Measurements from ENCODE around the gene FOXJ3. TPM values are rescaled to one million over a fixed set of nuclear protein-coding genes. Genes with fewer than 3 reads are reported as not detected.
A peak's percentile ranks its signal among the peaks of the same experiment; 100 is the strongest.

The FOXJ3 gene
- total RNA-seq, 1 experiment from 2014 or later = 51.4 TPM

DNA sequence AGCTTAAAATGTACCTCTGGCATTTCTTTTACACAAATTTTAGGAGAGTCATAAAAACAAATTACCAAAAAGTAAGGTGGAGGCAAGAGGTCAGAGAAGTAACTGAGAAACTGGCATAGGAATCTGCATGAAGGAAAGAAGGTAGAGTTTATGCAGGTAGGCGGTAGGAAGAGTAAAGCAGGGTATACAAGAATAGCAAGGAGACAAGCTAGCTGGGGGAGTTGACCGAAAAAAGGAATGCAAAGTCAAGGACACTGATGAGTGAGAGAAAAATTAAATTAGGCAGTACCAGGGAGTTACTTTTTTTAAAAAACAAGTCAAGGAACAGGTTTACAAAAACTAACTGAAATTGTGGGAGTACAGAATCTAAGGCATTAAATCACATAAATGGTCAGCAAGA is 56.0 kb downstream of the FOXJ3 start:
- Mint-ChIP-seq H3K4me1 (ENCODE audit: low read depth, unreplicated experiment) (peaks cover 14% of the 10 kb centered on the region), H3K4me3 (ENCODE audit: low read depth, unreplicated experiment) (no peak overlapping the region), H3K9me3 (ENCODE audit: low read depth, unreplicated experiment) (no peaks in the 10 kb centered on the region), H3K27me3 (ENCODE audit: unreplicated experiment) (no peaks in the 10 kb centered on the region), H3K27ac (ENCODE audit: unreplicated experiment) (no peak overlapping the region), H3K36me3 (ENCODE audit: insufficient read depth, unreplicated experiment) (peaks cover 14% of the 10 kb centered on the region)
- no peak for DNase-seq
- no TSS peak for BruUV-seq (replicated peaks)
- intact Hi-C loops (cut with micrococcal nuclease; ENCODE audit: unreplicated experiment) = no loop called here
- CTCF ChIA-PET = no interaction called here
- TF ChIP-seq, protein P1, sequence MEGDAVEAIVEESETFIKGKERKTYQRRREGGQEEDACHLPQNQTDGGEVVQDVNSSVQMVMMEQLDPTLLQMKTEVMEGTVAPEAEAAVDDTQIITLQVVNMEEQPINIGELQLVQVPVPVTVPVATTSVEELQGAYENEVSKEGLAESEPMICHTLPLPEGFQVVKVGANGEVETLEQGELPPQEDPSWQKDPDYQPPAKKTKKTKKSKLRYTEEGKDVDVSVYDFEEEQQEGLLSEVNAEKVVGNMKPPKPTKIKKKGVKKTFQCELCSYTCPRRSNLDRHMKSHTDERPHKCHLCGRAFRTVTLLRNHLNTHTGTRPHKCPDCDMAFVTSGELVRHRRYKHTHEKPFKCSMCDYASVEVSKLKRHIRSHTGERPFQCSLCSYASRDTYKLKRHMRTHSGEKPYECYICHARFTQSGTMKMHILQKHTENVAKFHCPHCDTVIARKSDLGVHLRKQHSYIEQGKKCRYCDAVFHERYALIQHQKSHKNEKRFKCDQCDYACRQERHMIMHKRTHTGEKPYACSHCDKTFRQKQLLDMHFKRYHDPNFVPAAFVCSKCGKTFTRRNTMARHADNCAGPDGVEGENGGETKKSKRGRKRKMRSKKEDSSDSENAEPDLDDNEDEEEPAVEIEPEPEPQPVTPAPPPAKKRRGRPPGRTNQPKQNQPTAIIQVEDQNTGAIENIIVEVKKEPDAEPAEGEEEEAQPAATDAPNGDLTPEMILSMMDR (IDR thresholded peaks at IDR 0.05; ENCODE audit: unreplicated experiment) = no peak

DNA sequence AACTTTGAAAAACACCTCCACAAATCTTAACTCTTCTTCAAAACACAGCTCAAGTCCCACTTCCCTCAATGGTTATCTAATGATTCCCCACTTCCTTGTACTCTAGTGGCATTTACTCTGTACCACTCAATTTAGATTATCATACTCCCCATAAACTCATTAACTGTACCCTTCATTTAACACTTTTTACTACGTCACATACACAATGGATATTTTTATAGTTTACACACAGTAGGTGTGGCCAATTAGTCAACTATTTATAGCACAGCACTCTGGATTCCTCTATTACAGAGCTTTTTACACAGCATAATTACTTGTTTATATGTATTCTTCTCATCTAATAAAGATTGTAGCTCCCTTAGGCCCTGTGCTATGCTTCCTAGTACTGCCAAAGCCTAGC is 62.1 kb downstream of the FOXJ3 start:
- H3K4me3 Mint-ChIP-seq (ENCODE audit: low read depth, unreplicated experiment) = no peak overlapping the region
- CTCF ChIA-PET = no interaction called here
- no peaks in the 10 kb centered on the region for H3K9me3 Mint-ChIP-seq (ENCODE audit: low read depth, unreplicated experiment)
- intact Hi-C loops (cut with micrococcal nuclease; ENCODE audit: unreplicated experiment) = no loop called here
- peak overlapping the region; percentile 2 for H3K27ac Mint-ChIP-seq (ENCODE audit: unreplicated experiment)
- H3K4me1 Mint-ChIP-seq (ENCODE audit: low read depth, unreplicated experiment) = peaks cover 21% of the 10 kb centered on the region
- peaks cover 7% of the 10 kb centered on the region for H3K36me3 Mint-ChIP-seq (ENCODE audit: insufficient read depth, unreplicated experiment)
- DNase-seq = no peak
- TF ChIP-seq, protein P1 (IDR thresholded peaks at IDR 0.05; ENCODE audit: unreplicated experiment) = no peak
- no TSS peak for BruUV-seq (replicated peaks)
- H3K27me3 Mint-ChIP-seq (ENCODE audit: unreplicated experiment) = no peaks in the 10 kb centered on the region

DNA sequence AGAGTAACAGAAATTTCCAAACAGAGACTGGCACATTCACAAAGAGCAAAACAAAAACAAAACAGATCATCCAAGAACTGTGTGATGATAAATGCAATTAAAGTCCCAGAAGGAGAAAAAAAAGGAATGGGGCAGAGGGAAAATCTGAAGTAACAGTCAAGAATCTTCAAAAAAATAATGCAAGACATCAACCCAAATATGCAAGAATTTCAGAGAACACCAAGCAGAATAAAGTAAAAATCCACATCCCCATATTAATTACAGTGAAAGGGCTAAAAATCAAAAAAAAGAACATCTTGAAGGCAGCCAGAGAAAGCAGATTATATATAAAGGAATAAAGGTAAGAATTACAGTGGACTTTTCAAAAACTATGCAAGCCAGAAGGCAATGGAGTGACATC is 67.1 kb downstream of the FOXJ3 start:
- DNase-seq = no peak
- H3K9me3 Mint-ChIP-seq (ENCODE audit: low read depth, unreplicated experiment) = no peaks in the 10 kb centered on the region
- peaks cover 37% of the 10 kb centered on the region for H3K4me1 Mint-ChIP-seq (ENCODE audit: low read depth, unreplicated experiment)
- intact Hi-C loops (cut with micrococcal nuclease; ENCODE audit: unreplicated experiment) = loop anchor here (10.0 kb wide), 1 partner anchor 53 kb away; no protein-coding TSS in a partner anchor
- H3K27me3 Mint-ChIP-seq (ENCODE audit: unreplicated experiment) = no peaks in the 10 kb centered on the region
- BruUV-seq (replicated peaks) = no TSS peak
- CTCF ChIA-PET = no interaction called here
- peaks cover 6% of the 10 kb centered on the region for H3K36me3 Mint-ChIP-seq (ENCODE audit: insufficient read depth, unreplicated experiment)
- no peak overlapping the region for H3K27ac Mint-ChIP-seq (ENCODE audit: unreplicated experiment)
- no peak overlapping the region for H3K4me3 Mint-ChIP-seq (ENCODE audit: low read depth, unreplicated experiment)
- TF ChIP-seq, protein P1 (IDR thresholded peaks at IDR 0.05; ENCODE audit: unreplicated experiment) = no peak

DNA sequence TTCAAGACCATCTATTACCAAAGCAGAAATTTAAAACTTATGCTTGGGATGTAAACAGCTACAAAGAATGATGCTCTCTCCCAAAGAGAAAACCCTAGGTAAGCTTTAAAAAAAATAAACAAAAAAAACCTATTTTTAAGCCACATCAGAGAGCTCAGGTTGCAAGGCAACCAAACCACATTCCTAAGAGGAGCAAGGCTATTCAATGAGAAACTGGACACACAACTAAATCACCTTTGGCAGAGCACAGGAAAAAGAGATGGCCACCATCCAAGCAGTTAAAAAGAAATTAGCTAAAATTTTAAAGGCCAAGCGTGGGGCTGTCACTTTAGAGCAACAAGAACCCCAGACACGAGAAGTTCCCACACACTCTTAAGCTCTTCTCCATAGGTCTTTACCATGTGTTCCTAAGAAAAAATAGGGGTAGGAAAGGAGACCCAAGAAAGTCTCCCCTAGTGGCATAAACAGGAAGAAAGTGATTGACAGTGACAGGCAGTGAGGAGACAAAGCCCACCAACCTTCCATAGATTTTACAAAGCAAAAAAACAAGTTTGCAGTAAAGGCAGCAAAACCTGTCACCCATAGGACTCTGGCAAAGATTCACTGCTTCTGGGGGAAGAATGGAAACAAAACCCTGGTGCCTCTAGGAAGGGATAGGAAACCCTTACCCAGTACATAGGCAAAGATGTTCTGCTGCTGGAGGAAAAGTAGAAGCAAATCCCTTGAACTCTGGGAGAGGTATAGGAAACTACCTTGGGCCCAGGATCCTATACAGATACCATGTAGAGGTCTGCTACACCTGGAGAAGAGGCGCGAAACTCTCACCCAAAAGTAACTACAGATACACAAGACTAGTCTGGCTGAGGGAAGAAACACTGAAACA is 68.5 kb downstream of the FOXJ3 start:
- no peaks in the 10 kb centered on the region for H3K27me3 Mint-ChIP-seq (ENCODE audit: unreplicated experiment)
- H3K27ac Mint-ChIP-seq (ENCODE audit: unreplicated experiment) = no peak overlapping the region
- BruUV-seq (replicated peaks) = no TSS peak
- H3K36me3 Mint-ChIP-seq (ENCODE audit: insufficient read depth, unreplicated experiment) = peaks cover 6% of the 10 kb centered on the region
- CTCF ChIA-PET = interaction anchor here (1.0 kb wide), 1 partner anchor 52 kb away, joined by 3 read pairs; no protein-coding TSS in a partner anchor
- TF ChIP-seq, protein P1 (IDR thresholded peaks at IDR 0.05; ENCODE audit: unreplicated experiment) = no peak
- intact Hi-C loops (cut with micrococcal nuclease; ENCODE audit: unreplicated experiment) = loop anchor here (10.0 kb wide), 1 partner anchor 52 kb away; no protein-coding TSS in a partner anchor
- peaks cover 32% of the 10 kb centered on the region for H3K4me1 Mint-ChIP-seq (ENCODE audit: low read depth, unreplicated experiment)
- H3K9me3 Mint-ChIP-seq (ENCODE audit: low read depth, unreplicated experiment) = no peaks in the 10 kb centered on the region
- DNase-seq = peak; percentile 29
- H3K4me3 Mint-ChIP-seq (ENCODE audit: low read depth, unreplicated experiment) = no peak overlapping the region

Data from Calu3 (cell line).